Fibroblast of the aortic adventitia (primary cell): ENCODE results near the gene SOX6. TPM values are rescaled to one million over a fixed set of nuclear protein-coding genes. Genes with fewer than 3 reads are reported as not detected.

Experiments used
- DNase-seq: peaks from one replicate; pipeline ENCODE4 v3.0.0-alpha.2; 2010; ENCODE audit warnings: low read depth
- H3K4me3 ChIP-seq: 2 replicates; pipeline ENCODE4 v1.5.1; 2011; ENCODE audit warnings: low read depth, mild to moderate bottlenecking, control low read depth, low read length, moderate library complexity
- total RNA-seq: library from RNA; depleted of rRNA; stranded (reverse); fragments of >200 nt; gene quantifications from 2 replicates; pipeline ENCODE4 v1.2.3, GENCODE V29; 2012; ENCODE audit warnings: low replicate concordance
- TF ChIP-seq, protein P1 (sequence below): IDR thresholded peaks from 2 replicates; pipeline ENCODE4 v1.5.1; 2011; ENCODE audit warnings: mild to moderate bottlenecking, low read length, control low read depth, inconsistent platforms; ENCODE audit not compliant: insufficient read depth

SOX6 gene
- total RNA-seq, 1 donor: 0.36 TPM

DNA sequence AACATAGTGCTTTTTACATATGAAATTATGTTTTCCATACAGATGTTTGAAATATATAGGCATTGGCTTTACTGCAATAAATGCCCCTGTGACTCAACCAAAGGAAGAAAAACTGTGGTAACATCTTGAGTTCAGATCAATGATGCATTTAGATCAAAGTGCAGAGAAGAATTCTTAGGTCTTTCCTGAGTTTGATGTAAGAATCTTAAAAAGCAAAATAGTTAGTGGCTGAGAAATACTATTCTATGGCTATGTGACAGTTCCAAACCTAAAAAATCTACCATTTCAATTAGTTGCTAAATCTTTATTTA is 93.7 kb downstream of the SOX6 start:
- H3K4me3 ChIP-seq: no peak overlapping the region
- no peak for DNase-seq
- TF ChIP-seq, protein P1, sequence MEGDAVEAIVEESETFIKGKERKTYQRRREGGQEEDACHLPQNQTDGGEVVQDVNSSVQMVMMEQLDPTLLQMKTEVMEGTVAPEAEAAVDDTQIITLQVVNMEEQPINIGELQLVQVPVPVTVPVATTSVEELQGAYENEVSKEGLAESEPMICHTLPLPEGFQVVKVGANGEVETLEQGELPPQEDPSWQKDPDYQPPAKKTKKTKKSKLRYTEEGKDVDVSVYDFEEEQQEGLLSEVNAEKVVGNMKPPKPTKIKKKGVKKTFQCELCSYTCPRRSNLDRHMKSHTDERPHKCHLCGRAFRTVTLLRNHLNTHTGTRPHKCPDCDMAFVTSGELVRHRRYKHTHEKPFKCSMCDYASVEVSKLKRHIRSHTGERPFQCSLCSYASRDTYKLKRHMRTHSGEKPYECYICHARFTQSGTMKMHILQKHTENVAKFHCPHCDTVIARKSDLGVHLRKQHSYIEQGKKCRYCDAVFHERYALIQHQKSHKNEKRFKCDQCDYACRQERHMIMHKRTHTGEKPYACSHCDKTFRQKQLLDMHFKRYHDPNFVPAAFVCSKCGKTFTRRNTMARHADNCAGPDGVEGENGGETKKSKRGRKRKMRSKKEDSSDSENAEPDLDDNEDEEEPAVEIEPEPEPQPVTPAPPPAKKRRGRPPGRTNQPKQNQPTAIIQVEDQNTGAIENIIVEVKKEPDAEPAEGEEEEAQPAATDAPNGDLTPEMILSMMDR: no peak

DNA sequence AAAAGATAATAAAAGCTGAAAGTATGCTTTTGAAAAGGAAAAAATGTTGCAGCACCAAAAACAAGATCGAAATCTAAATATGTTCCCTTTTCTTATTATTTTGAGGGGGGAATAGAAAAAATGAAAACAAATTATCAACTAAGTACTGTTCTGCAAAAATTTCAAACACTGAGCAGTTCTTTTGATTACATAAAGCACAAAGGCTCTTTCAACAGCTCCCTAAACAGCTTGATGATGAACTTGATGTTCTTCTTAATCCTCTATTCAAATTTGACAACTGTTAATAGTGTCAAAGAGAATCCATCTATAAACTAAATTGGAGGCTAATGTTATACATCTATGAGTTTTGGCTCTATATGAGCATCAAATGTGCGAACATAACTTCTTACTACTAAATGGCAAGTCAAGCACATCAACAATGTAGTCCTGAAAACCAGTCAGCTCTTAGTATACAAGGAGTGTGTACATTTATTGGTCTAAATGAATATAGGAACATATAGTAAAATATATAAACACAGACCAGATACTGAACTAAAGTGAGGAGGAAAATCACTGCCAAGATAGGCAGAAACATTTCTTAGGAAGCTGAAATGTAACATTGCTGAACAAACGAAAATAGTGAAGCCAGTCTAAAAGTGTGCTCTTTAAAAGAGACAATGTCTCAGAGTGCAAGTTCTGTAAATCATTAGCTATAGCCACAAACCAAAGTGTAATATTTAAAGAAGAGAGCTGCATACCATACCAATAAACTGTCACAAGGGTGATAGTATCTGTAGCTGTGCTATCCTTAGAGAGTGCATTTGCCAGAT is 94.3 kb downstream of the SOX6 start:
- TF ChIP-seq, protein P1: no peak
- no peak for DNase-seq

DNA sequence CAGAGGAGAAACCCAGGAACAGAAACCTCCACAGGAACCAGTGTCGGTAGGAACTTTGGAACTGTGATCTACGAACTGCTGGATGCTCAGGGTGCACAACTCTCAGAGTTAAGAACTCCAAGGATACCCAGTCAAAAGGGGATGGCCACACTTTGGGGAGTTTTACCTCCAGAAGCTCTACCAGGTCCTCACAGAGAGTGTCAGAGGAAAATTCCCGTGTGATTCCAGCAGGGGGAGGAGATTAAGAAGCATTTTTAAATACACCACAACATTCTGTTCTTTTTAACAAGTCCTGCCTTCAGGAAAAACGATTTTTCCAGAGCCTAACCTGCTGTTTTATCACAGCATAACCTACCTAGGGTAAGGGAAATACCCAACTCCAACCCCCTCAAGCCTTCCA is 104.0 kb downstream of the SOX6 start:
- DNase-seq: no peak
- no peak overlapping the region for H3K4me3 ChIP-seq
- TF ChIP-seq, protein P1: no peak

More for the DNA sequence above, 94.3 kb downstream of the SOX6 start:
- H3K4me3 ChIP-seq: no peak overlapping the region

DNA sequence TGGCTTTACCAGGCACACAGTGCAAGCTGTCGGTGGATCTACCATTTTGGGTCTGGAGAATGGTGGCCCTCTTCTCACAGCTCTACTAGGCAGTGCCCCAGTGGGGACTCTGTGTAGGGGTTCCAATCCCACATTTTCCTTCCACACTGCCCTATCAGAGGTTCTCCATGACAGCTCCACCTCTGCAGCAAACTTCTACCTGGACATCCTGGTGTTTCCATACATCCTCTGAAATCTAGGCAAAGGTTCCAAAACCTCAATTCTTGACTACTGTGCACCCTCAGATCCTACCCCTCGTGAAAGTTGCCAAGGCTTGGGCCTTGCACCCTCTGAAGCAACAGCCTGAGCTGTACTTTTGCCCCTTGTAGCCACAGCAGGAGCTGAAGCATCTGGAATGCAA is 108.1 kb downstream of the SOX6 start:
- H3K4me3 ChIP-seq: no peak overlapping the region
- no peak for DNase-seq
- TF ChIP-seq, protein P1: no peak

DNA sequence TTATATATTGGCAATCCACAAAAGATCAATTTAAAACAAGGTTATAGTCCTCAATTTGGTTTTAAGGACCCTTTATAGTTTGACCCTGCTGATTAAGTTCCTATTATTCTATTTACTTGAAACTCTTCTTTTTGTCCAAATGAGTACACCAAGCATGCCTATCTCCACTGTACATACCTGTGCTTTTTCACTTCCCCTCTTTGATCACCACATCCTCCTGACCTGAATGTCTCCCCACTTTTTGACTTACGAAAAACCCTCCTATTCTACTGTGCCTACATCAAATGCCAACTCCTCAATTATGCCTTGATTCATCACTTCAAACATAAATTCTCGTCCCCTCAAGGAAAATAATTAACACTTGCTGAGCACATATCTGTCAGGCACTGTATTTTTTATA is 113.5 kb downstream of the SOX6 start:
- no peak for DNase-seq
- no peak overlapping the region for H3K4me3 ChIP-seq
- TF ChIP-seq, protein P1: no peak

DNA sequence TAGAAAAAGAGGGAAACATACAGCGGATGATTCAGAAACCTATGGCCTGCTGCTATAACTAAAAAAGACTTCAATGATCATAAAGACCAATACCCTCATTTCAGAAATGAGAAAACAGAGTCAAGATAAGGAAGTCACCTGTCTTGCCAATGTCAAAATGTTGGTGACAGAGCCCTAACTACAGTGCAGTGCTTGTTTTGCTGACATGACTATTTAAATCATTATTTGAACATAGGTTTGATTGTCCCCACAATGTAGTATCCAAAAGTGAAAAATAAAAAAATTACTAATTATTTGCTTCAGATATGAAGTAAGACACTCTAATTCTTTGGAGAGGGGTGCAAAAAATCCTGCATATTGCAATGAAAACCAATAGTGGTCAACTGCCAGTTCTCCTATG is 115.7 kb downstream of the SOX6 start:
- TF ChIP-seq, protein P1: no peak
- no peak overlapping the region for H3K4me3 ChIP-seq
- DNase-seq: no peak
